MM.1S (cell line): Measurements from ENCODE around the gene EMC6.

ENCODE experiments used
- DNase-seq: peaks from one replicate; pipeline ENCODE4 v3.0.0-alpha.2; 2015
- H2AFZ ChIP-seq: fragments of 300-600 bp; sonication (generic); 2 replicates; pipeline ENCODE4 v1.6.0; 2016; ENCODE audit warnings: antibody characterized with exemption, low read length
- H3F3A ChIP-seq: fragments of 300-600 bp; sonication (generic); 2 replicates; pipeline ENCODE4 v1.6.1; 2016; ENCODE audit warnings: mild to moderate bottlenecking, antibody characterized with exemption, low read length, moderate library complexity, mixed read lengths; ENCODE audit not compliant: insufficient read depth
- H3K27ac ChIP-seq: fragments of 300-600 bp; sonication (generic); 2 replicates; pipeline ENCODE4 v1.5.1; 2016; ENCODE audit warnings: mild to moderate bottlenecking, low read length
- H3K27me3 ChIP-seq: fragments of 300-600 bp; sonication (generic); replicated peaks from 2 replicates; pipeline ENCODE4 v1.6.0; 2016; ENCODE audit warnings: low read length; ENCODE audit not compliant: insufficient read depth
- H3K36me3 ChIP-seq: fragments of 300-600 bp; sonication (generic); replicated peaks from 2 replicates; pipeline ENCODE4 v1.6.1; 2016; ENCODE audit warnings: mild to moderate bottlenecking, low read length, mixed read lengths; ENCODE audit not compliant: insufficient read depth
- H3K4me1 ChIP-seq: fragments of 300-600 bp; sonication (generic); 2 replicates; pipeline ENCODE4 v1.6.1; 2016; ENCODE audit warnings: low read length, mixed read lengths
- H3K4me2 ChIP-seq: fragments of 300-600 bp; sonication (generic); 2 replicates; pipeline ENCODE4 v1.6.0; 2016; ENCODE audit warnings: low read depth, low read length
- H3K4me3 ChIP-seq: fragments of 300-600 bp; sonication (generic); 2 replicates; pipeline ENCODE4 v1.5.1; 2016; ENCODE audit warnings: low read length, mixed read lengths
- H3K79me2 ChIP-seq: fragments of 300-600 bp; sonication (generic); 2 replicates; pipeline ENCODE4 v1.6.1; 2016; ENCODE audit warnings: mixed run types, low read length, mixed read lengths
- H3K9ac ChIP-seq: fragments of 300-600 bp; sonication (generic); 2 replicates; pipeline ENCODE4 v1.6.1; 2016; ENCODE audit warnings: low read length, mixed read lengths
- H3K9me2 ChIP-seq: fragments of 300-600 bp; sonication (generic); replicated peaks from 2 replicates; pipeline ENCODE4 v1.6.1; 2016; ENCODE audit warnings: mild to moderate bottlenecking, low read length, mixed read lengths; ENCODE audit not compliant: insufficient read depth
- H3K9me3 ChIP-seq: fragments of 300-600 bp; sonication (generic); replicated peaks from 2 replicates; pipeline ENCODE4 v1.6.1; 2016; ENCODE audit warnings: mild to moderate bottlenecking, low read length, mixed read lengths; ENCODE audit not compliant: insufficient read depth
- H4K20me1 ChIP-seq: fragments of 300-600 bp; sonication (generic); 2 replicates; pipeline ENCODE4 v1.6.1; 2016; ENCODE audit warnings: mild to moderate bottlenecking, low read length, moderate library complexity, mixed read lengths; ENCODE audit not compliant: insufficient read depth
- EZH2 ChIP-seq: fragments of 300-600 bp; sonication (generic); optimal IDR thresholded peaks from 2 replicates; pipeline ENCODE3; 2017; ENCODE audit warnings: low read depth, mild to moderate bottlenecking, antibody characterized with exemption, low read length, mixed read lengths
- EZH2phosphoT487 ChIP-seq: fragments of 300-600 bp; sonication (generic); IDR thresholded peaks from 2 replicates; pipeline ENCODE4 v1.6.1; 2018; ENCODE audit warnings: antibody characterized with exemption, low read length
- TF ChIP-seq, protein P1 (sequence below): fragments of 300-600 bp; sonication (generic); IDR thresholded peaks from 2 replicates; pipeline ENCODE4 v1.5.1; 2016; ENCODE audit warnings: antibody characterized with exemption, low read length, mixed read lengths

EMC6 gene

GRCh38 chr17:3668279-3669084 is at the start of gene EMC6, which contains the start of gene TAX1BP3:
Gene EMC6 (plus strand): TSS chr17:3668812. CDS start chr17:3669147, 335 bp downstream.
Gene TAX1BP3 (minus strand): TSS chr17:3668578. CDS start chr17:3668526, 52 bp downstream.
- no peaks in the 10 kb centered on the region for H4K20me1 ChIP-seq
- no peaks in the 10 kb centered on the region for H3K27me3 ChIP-seq

GRCh38 chr17:3621146-3621720 is 47.4 kb upstream of the EMC6 start:
- peaks cover 4% of the 10 kb centered on the region; the same call in 1 of the 2 replicates for H3K36me3 ChIP-seq
- no peaks in the 10 kb centered on the region for H4K20me1 ChIP-seq
- H3K9me3 ChIP-seq = no peaks in the 10 kb centered on the region
- no peaks in the 10 kb centered on the region for H3K9me2 ChIP-seq
- H3K79me2 ChIP-seq = 0 out of 2 replicates have a peak, but pooled peaks cover 7% of the 10 kb centered on the region
- no peak for TF ChIP-seq EZH2
- TF ChIP-seq, protein P1, sequence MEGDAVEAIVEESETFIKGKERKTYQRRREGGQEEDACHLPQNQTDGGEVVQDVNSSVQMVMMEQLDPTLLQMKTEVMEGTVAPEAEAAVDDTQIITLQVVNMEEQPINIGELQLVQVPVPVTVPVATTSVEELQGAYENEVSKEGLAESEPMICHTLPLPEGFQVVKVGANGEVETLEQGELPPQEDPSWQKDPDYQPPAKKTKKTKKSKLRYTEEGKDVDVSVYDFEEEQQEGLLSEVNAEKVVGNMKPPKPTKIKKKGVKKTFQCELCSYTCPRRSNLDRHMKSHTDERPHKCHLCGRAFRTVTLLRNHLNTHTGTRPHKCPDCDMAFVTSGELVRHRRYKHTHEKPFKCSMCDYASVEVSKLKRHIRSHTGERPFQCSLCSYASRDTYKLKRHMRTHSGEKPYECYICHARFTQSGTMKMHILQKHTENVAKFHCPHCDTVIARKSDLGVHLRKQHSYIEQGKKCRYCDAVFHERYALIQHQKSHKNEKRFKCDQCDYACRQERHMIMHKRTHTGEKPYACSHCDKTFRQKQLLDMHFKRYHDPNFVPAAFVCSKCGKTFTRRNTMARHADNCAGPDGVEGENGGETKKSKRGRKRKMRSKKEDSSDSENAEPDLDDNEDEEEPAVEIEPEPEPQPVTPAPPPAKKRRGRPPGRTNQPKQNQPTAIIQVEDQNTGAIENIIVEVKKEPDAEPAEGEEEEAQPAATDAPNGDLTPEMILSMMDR = no peak
- no peaks in the 10 kb centered on the region for H3K4me1 ChIP-seq
- H3K27ac ChIP-seq = no peak overlapping the region
- H3K9ac ChIP-seq = no peak overlapping the region
- no peak for DNase-seq
- no peak overlapping the region for H3K4me2 ChIP-seq
- no peak overlapping the region for H3K4me3 ChIP-seq
- no peaks in the 10 kb centered on the region for H3F3A ChIP-seq
- no peaks in the 10 kb centered on the region for H3K27me3 ChIP-seq
- no peak overlapping the region for H2AFZ ChIP-seq

More at GRCh38 chr17:3668279-3669084, at the start of gene EMC6, which contains the start of gene TAX1BP3:
- Histone ChIP-seq H3K79me2 (peaks cover 26% of the 10 kb centered on the region), H3K9me2 (no peaks in the 10 kb centered on the region), H3K4me1 (peaks cover 3% of the 10 kb centered on the region; the same call in 1 of the 2 replicates), H3K9me3 (no peaks in the 10 kb centered on the region), H3K27ac (peak within 1 kb of the TSS; percentile 31; the same call in 1 of the 2 replicates), H2AFZ (peak within 1 kb of the TSS; percentile 94), H3K4me3 (peak within 1 kb of the TSS; percentile 89), H3K9ac (peak within 1 kb of the TSS; percentile 83), H3K4me2 (peak within 1 kb of the TSS; percentile 98), H3F3A (no peaks in the 10 kb centered on the region), H3K36me3 (no peaks in the 10 kb centered on the region)
- TF ChIP-seq EZH2phosphoT487 (no peak), EZH2 (no peak)
- TF ChIP-seq, protein P1 = no peak
- DNase-seq = peak; percentile 98

- Histone ChIP-seq H3K9me2 (no peaks in the 10 kb centered on the region), H3K9me3 (no peaks in the 10 kb centered on the region), H3K4me1 (no peaks in the 10 kb centered on the region), H3K27ac (no peak overlapping the region), H3K79me2 (0 out of 2 replicates have a peak, but pooled peaks cover 7% of the 10 kb centered on the region), H3K9ac (no peak overlapping the region), H3F3A (no peaks in the 10 kb centered on the region), H3K4me3 (no peak overlapping the region), H4K20me1 (no peaks in the 10 kb centered on the region), H2AFZ (no peak overlapping the region), H3K36me3 (peaks cover 4% of the 10 kb centered on the region; the same call in 1 of the 2 replicates), H3K4me2 (no peak overlapping the region), H3K27me3 (no peaks in the 10 kb centered on the region)
- DNase-seq = no peak
- TF ChIP-seq, protein P1 = no peak
- TF ChIP-seq EZH2 = no peak
- TF ChIP-seq EZH2phosphoT487 = no peak
Measured at GRCh38 chr17:3622977-3623594, 45.5 kb upstream of the EMC6 start.
